ENCODE results near the gene RHOA.

DNA sequence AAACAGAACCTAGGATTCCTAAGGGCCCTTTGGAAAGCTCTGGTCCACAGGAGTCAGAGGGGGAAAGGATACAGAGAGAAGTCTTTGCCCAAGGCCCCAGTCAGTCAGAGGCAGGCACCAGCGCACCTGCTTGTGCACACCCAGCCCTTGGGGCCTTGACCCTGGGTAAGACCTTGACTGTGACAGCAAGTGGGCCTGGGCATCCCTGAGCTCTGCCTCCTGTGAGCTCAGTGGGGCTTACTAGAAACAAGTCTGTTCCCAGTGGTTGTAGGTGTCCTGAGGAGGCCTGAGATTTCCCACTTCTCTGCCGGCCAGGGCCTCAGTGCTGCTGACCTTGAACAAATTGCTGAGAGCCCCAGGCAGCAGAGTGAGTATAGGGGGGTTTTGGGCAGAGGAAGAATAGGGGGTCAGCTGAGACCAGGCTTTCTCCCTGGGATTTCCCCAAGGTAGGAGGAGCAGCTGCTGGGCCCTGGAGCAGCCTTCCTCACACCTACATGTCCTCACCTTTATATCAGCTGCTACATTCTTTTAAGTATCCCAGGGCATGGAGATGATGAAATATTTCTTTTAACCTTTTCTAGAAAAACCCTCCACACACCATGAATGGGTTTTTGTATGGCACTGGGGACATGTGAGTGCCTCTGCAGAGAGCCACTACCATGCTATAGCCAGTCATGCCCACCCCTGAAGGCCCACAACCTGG is 48.6 kb upstream of the RHOA start:
- TF ChIP-seq, protein P1, sequence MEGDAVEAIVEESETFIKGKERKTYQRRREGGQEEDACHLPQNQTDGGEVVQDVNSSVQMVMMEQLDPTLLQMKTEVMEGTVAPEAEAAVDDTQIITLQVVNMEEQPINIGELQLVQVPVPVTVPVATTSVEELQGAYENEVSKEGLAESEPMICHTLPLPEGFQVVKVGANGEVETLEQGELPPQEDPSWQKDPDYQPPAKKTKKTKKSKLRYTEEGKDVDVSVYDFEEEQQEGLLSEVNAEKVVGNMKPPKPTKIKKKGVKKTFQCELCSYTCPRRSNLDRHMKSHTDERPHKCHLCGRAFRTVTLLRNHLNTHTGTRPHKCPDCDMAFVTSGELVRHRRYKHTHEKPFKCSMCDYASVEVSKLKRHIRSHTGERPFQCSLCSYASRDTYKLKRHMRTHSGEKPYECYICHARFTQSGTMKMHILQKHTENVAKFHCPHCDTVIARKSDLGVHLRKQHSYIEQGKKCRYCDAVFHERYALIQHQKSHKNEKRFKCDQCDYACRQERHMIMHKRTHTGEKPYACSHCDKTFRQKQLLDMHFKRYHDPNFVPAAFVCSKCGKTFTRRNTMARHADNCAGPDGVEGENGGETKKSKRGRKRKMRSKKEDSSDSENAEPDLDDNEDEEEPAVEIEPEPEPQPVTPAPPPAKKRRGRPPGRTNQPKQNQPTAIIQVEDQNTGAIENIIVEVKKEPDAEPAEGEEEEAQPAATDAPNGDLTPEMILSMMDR (IDR thresholded peaks at IDR 0.05), result no peak
- TF ChIP-seq POLR2A (IDR thresholded peaks at IDR 0.05) (no peak), EP300 (IDR thresholded peaks at IDR 0.05) (no peak), POLR2AphosphoS5 (IDR thresholded peaks at IDR 0.05) (no peak)
